Measurements from ENCODE around the gene DYSF. TPM values are rescaled to one million over a fixed set of nuclear protein-coding genes. Genes with fewer than 3 reads are reported as not detected.
A peak's percentile ranks its signal among the peaks of the same experiment; 100 is the strongest.

DYSF gene
- total RNA-seq, 2 donors from 2014 or later, result 23.0 to 36.6 TPM

DNA sequence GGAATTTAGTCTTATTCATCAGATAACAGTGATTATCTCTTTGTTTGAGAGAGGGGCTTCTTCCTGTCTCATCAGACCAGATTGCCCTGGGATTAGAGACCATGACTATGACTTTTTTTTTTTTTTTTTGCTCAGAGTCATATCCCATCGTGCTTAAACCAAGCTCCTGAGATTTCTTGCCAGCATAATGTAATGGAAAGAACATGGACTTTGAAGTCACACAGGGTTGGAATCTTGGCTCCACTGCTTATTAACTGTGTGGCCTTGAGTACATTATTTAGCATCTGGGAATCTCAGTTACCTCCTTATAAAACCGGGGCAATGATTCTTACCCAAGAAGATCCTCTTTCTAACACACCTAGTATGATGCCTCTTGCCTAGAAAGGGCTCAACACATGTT lies 268.3 kb downstream of the DYSF start:
- peaks cover 5% of the 10 kb centered on the region for H3K36me3 Mint-ChIP-seq
- H3K27ac Mint-ChIP-seq, result no peak overlapping the region
- H3K4me3 Mint-ChIP-seq, result no peak overlapping the region
- H3K27me3 Mint-ChIP-seq, result peaks cover 0 to 10% of the 10 kb centered on the region in 2 donors
- no peaks in the 10 kb centered on the region for H3K4me1 Mint-ChIP-seq (ENCODE audit: low read depth in 2 of 2)
- DNase-seq (ENCODE audit: low spot score) (no peak), ATAC-seq (no peak)
- peaks cover 3% of the 10 kb centered on the region for H3K9me3 Mint-ChIP-seq

DNA sequence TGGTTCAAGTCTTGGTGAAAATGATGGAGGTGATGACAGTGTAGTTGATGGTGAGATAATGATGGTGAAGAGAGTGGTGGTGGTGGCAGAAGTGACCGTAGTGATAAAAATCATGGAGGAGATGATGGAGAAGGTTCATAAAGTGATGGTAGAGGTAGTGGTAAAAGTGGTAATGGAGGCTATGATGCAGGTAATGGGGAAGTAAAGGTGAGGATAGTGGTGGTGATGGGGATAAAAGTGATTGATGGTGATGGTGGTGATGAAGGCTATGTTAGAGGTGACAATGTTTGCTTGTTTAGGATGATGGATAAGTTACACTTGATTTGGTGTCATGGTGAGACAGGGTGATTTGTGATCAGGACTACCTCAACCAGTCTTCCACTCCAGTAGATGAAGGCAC lies 268.9 kb downstream of the DYSF start:
- ATAC-seq (no peak), DNase-seq (ENCODE audit: low spot score) (no peak)
- peaks cover 0 to 10% of the 10 kb centered on the region in 2 donors for H3K27me3 Mint-ChIP-seq

DNA sequence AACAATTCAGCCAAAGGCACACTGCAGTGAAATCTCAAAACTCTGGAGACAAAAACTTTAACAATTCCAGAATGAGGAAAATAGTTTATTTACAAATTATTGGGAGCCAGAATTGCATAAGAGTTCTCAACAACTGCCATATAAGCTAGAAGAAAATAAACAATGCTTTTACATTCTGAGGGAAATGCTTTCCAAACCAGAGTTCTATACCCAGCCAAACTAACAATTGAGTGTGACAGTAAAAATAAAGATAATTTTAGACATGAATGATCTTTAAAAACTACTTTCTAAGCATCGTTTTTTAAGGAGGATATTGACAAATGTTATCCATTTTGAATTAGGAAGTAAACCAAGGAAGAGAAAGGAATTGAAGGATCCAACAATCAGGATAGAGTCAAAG lies 271.4 kb downstream of the DYSF start:
- DNase-seq (ENCODE audit: low spot score), result no peak
- peaks cover 5% of the 10 kb centered on the region for H3K36me3 Mint-ChIP-seq
- H3K4me1 Mint-ChIP-seq (ENCODE audit: low read depth in 2 of 2), result no peaks in the 10 kb centered on the region
- H3K9me3 Mint-ChIP-seq, result peaks cover 3% of the 10 kb centered on the region
- no peak overlapping the region for H3K27ac Mint-ChIP-seq
- H3K4me3 Mint-ChIP-seq, result no peak overlapping the region
- H3K27me3 Mint-ChIP-seq, result peaks cover 0 to 10% of the 10 kb centered on the region in 2 donors
- ATAC-seq, result no peak

More for the DNA sequence above, 268.9 kb downstream of the DYSF start:
- Mint-ChIP-seq H3K36me3 (peaks cover 5% of the 10 kb centered on the region), H3K4me1 (ENCODE audit: low read depth in 2 of 2) (no peaks in the 10 kb centered on the region), H3K9me3 (peaks cover 3% of the 10 kb centered on the region), H3K4me3 (no peak overlapping the region), H3K27ac (no peak overlapping the region)

DNA sequence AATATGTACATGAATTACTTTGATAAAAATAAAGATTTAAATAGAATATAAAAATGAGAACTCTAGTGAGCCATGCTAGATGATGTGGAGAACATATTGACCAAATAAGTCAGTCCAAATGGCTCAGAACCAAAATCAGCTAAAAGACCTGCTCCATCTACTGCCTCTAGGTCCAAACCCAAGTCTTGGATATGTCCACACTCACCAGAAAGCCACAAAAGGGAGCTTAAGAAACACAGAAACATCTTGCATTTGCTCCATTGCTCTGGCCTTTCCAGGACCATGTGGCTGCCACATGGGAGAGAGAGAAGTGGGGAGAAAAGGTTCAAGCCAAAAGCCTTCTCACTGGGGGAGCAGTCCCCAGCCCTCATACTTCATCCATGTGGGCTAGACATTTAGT lies 272.5 kb downstream of the DYSF start:
- no peak overlapping the region for H3K27ac Mint-ChIP-seq
- ATAC-seq, result no peak
- no peaks in the 10 kb centered on the region for H3K4me1 Mint-ChIP-seq (ENCODE audit: low read depth in 2 of 2)
- H3K4me3 Mint-ChIP-seq, result no peak overlapping the region
- H3K9me3 Mint-ChIP-seq, result peaks cover 3% of the 10 kb centered on the region
- DNase-seq (ENCODE audit: low spot score), result no peak
- peaks cover 0 to 10% of the 10 kb centered on the region in 2 donors for H3K27me3 Mint-ChIP-seq
- peaks cover 5% of the 10 kb centered on the region for H3K36me3 Mint-ChIP-seq

DNA sequence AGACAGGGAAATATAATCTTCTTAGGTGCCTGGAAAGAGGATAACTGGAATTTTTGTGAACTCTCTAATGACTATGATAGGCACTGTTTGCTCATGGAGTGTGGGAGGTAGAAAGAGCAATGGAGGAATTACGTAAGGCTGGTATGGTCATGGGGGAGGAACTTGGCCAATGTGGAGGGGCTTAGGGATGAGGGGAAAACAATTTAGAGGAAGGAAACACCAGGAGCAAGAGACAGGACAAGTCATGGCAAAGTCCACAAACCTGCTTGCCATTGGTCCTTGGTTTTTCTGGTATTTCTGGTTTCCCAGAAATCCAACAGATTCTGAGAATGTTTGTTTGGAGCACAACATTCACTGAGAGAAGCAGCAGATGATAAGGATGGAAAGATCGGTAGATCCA lies 274.2 kb downstream of the DYSF start:
- ATAC-seq (no peak), DNase-seq (ENCODE audit: low spot score) (no peak)
- Mint-ChIP-seq H3K4me1 (ENCODE audit: low read depth in 2 of 2) (no peaks in the 10 kb centered on the region), H3K27ac (no peak overlapping the region), H3K27me3 (peaks cover 2 to 6% of the 10 kb centered on the region in 2 donors), H3K36me3 (no peaks in the 10 kb centered on the region), H3K9me3 (no peaks in the 10 kb centered on the region), H3K4me3 (no peak overlapping the region)

DNA sequence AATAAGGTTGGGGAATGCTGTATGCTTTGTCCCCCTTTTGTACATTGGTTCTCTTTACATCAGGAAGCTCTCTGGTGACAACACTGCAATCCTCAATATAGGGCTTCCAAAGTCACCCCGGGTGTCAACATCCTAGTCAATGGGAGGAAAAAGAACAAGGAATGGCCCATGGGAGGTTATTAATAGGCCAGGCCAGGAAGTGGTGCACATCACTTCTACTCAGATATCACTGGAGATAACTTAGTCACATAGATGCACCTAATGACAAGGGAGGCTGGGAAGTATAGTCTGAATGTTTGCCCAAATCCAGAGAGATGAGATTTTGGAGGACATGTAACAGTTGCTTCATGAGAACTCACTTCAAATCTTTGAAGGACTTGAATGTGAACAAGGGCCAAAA lies 274.7 kb downstream of the DYSF start:
- no peak overlapping the region for H3K4me3 Mint-ChIP-seq
- ATAC-seq (no peak), DNase-seq (ENCODE audit: low spot score) (no peak)
- H3K36me3 Mint-ChIP-seq, result no peaks in the 10 kb centered on the region
- H3K4me1 Mint-ChIP-seq (ENCODE audit: low read depth in 2 of 2), result no peaks in the 10 kb centered on the region
- no peaks in the 10 kb centered on the region for H3K9me3 Mint-ChIP-seq
- H3K27me3 Mint-ChIP-seq, result peaks cover 0 to 6% of the 10 kb centered on the region in 2 donors
- H3K27ac Mint-ChIP-seq, result no peak overlapping the region

DNA sequence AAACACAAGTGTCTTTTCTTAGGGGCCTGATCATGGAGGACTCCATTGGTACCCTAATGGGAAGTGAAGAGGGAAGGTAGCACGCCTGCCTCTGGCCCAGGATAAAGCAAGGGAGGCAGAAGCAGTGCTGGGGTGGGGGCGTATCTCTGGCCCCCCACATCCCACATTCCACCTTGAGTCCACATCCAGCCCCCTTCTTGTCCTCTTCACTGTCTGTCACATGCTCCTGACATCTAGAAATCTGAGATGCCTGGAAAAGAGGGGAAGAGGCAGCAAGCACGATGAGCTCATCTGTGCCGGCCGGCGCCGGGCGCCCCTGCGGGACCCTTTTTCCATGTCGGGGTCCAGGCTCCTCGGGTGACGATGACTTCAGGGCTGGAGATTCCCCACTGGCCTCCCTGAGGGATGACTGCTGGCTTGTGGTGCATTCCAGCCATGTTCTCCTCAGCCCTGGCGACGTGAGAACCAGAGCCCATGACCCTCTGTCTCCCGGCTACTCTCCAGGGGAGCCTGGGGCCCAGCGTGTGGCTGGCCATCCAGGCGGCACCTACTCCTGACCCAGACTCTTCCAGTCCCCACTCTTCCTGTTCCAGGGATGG lies 277.5 kb downstream of the DYSF start:
- Mint-ChIP-seq H3K36me3 (no peaks in the 10 kb centered on the region), H3K9me3 (no peaks in the 10 kb centered on the region), H3K4me1 (ENCODE audit: low read depth in 2 of 2) (no peaks in the 10 kb centered on the region), H3K27me3 (peaks cover 0 to 10% of the 10 kb centered on the region in 2 donors), H3K4me3 (no peak overlapping the region), H3K27ac (no peak overlapping the region)
- peak in 1 of 2 donors; percentile 33 for ATAC-seq
- DNase-seq (ENCODE audit: low spot score), result no peak

DNA sequence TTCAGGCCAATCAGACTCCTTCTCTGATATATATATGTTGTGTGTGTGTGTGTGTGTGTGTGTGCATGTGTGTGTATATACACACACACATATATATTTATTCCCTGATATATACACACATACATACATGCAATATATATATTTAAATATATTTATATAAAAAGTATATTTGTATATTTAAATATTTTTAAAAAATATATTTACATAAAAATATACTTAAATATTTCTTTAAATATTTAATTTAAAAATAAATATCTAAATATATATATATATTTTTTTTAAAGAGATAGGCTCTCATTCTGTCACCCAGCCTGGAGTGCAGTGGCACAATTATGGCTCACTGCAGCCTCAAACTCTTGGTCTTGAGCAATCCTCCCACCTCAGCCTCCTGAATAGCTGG lies 281.3 kb downstream of the DYSF start:
- DNase-seq (ENCODE audit: low spot score) (no peak), ATAC-seq (no peak)
- no peak overlapping the region for H3K27ac Mint-ChIP-seq
- H3K27me3 Mint-ChIP-seq, result peaks cover 8 to 10% of the 10 kb centered on the region in 2 donors
- H3K9me3 Mint-ChIP-seq, result no peaks in the 10 kb centered on the region
- no peaks in the 10 kb centered on the region for H3K36me3 Mint-ChIP-seq
- no peaks in the 10 kb centered on the region for H3K4me1 Mint-ChIP-seq (ENCODE audit: low read depth in 2 of 2)
- H3K4me3 Mint-ChIP-seq, result no peak overlapping the region

DNA sequence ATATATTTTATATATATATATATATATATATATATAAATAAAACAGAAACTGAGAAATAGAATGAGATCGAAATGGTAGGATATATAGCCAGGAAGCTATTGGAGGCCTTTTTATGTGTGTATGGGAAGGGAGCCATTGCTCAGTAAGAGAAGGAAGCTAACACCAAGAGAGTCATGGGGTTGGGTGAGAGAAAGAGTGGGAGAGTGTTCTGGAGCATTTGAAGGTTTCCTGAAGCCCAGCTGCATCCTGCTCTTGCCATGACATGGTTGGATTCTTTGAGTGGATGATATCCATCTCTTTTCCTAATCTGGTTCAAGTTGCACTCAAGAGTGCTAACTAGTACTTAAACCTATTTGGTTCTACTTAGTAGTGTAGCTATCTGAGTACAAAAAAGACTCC lies 282.3 kb downstream of the DYSF start:
- H3K36me3 Mint-ChIP-seq, result no peaks in the 10 kb centered on the region
- no peaks in the 10 kb centered on the region for H3K4me1 Mint-ChIP-seq (ENCODE audit: low read depth in 2 of 2)
- H3K27me3 Mint-ChIP-seq, result peaks cover 8 to 10% of the 10 kb centered on the region in 2 donors
- ATAC-seq, result no peak
- H3K9me3 Mint-ChIP-seq, result no peaks in the 10 kb centered on the region
- H3K27ac Mint-ChIP-seq, result no peak overlapping the region
- H3K4me3 Mint-ChIP-seq, result no peak overlapping the region
- no peak for DNase-seq (ENCODE audit: low spot score)

Other genes starting within 250 kb of the DYSF start
- gene PAIP2B, start 226.5 kb upstream of the DYSF start, total RNA-seq, result 1 to 10 TPM in 1 of 2 donors, under 1 TPM in 1; 0.78 to 1.2 TPM
- 100 to 1,000 TPM; 104 to 135 TPM for gene ZNF638, start 121.8 kb upstream of the DYSF start, total RNA-seq

Data from natural killer cell treated with Interleukin-12 subunit alpha and Interleukin-12 subunit beta and Interleukin-15 and Interleukin-18, amount 100 ng/mL, for 72 hours (primary cell).